ENCODE results near the gene UBALD1.

DNA sequence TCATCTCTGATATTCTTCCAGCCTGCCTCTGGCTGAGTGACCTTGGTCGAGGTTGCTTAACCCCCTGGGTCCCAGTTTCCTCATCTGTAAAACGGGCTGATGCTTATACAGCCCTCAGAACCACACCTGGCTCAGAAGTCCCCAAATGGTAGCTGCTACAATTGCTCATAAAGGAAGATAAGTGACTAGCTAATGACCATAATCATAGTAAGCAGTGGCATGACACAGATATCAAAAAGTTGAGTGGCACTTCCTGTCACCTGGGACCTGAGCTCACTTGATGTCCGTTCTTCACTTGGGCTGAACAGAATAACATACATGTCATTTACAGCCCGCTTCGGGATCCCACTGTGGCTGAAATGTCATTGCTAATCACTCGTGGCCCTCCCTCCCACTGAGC is 11.7 kb upstream of the UBALD1 start:
- TF ChIP-seq, protein P1, sequence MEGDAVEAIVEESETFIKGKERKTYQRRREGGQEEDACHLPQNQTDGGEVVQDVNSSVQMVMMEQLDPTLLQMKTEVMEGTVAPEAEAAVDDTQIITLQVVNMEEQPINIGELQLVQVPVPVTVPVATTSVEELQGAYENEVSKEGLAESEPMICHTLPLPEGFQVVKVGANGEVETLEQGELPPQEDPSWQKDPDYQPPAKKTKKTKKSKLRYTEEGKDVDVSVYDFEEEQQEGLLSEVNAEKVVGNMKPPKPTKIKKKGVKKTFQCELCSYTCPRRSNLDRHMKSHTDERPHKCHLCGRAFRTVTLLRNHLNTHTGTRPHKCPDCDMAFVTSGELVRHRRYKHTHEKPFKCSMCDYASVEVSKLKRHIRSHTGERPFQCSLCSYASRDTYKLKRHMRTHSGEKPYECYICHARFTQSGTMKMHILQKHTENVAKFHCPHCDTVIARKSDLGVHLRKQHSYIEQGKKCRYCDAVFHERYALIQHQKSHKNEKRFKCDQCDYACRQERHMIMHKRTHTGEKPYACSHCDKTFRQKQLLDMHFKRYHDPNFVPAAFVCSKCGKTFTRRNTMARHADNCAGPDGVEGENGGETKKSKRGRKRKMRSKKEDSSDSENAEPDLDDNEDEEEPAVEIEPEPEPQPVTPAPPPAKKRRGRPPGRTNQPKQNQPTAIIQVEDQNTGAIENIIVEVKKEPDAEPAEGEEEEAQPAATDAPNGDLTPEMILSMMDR (IDR thresholded peaks at IDR 0.05 in 8 of 11, conservative IDR thresholded peaks at IDR 0.05 in 3 of 11), result no peak
- no peak for TF ChIP-seq POLR2AphosphoS5 (IDR thresholded peaks at IDR 0.05)
- TF ChIP-seq POLR2A (IDR thresholded peaks at IDR 0.05), result no peak
